Adrenal gland (tissue), 12 donors: Measurements from ENCODE around the gene METTL21C. TPM values are rescaled to one million over a fixed set of nuclear protein-coding genes. Genes with fewer than 3 reads are reported as not detected.

Experiments
- DNase-seq, 7 donors: peaks; one replicate each; pipeline ENCODE4 v3.0.0-alpha.2; 2019 to 2020
- H3K27ac ChIP-seq, 5 donors: fragments of 200-600 bp; sonication (generic) in 4 of 5; 1 replicate in 3 of 5; 2 replicates in 2 of 5; pipeline versions ENCODE4 v1.5.1 to v1.8.0; 2016 to 2020; ENCODE audit warnings: mild to moderate bottlenecking in 1 of 5
- H3K27me3 ChIP-seq: fragments of 200-600 bp; 2 replicates; pipeline ENCODE4 v1.8.0; 2021
- H3K36me3 ChIP-seq, 2 donors: fragments of 200-600 bp; replicated peaks in 1 of 2; 1 replicate in 1 of 2; 2 replicates in 1 of 2; pipeline versions ENCODE4 v1.5.1 to v1.8.0; 2018 to 2022
- H3K4me1 ChIP-seq, 2 donors: fragments of 200-600 bp; replicated peaks in 1 of 2; 1 replicate in 1 of 2; 2 replicates in 1 of 2; pipeline versions ENCODE4 v1.5.1 to v1.8.0; 2018 to 2021
- H3K4me3 ChIP-seq, 4 donors: fragments of 200-600 bp; sonication (generic) in 3 of 4; one replicate each; pipeline ENCODE4 v1.5.1; 2016 to 2018
- H3K9me3 ChIP-seq, 3 donors: fragments of 200-600 bp; sonication (generic) in 1 of 3; replicated peaks in 1 of 3; 1 replicate in 2 of 3; 2 replicates in 1 of 3; pipeline versions ENCODE4 v1.5.1 to v1.8.0; 2016 to 2021
- POLR2A ChIP-seq, 2 donors: fragments of 450-650 bp; IDR thresholded peaks; one replicate each; pipeline ENCODE4 v1.6.1; 2017; ENCODE audit warnings: antibody characterized with exemption in 2 of 2, mild to moderate bottlenecking in 2 of 2, moderate library complexity in 1 of 2
- WGBS, 4 donors: extraction: QIAGEN DNeasy Blood & Tissue Kit in 2 of 4; methylation state at CpG; one replicate each; pipeline versions ENCODE4 v1.1.5 to v1.1.7; 2013 to 2017; 5-methylcytosine and 5-hydroxymethylcytosine counted together
- intact Hi-C, 2 donors: fragments of 100-400 bp; cut with DNase I; formaldehyde crosslinking; loops; one replicate each; pipeline versions ENCODE4 v1.14.1 to v1.15.0; 2022 to 2023
- polyA plus RNA-seq, 3 donors: library from polyadenylated mRNA; stranded (reverse); fragments of 200-250 nt in 2 of 3; fragments of 350-450 nt in 1 of 3; fragmentation: Illumina TruSeq in 1 of 3; extraction: RNeasy Lipid Tissue Mini Kit (QIAGEN cat#74804) in 1 of 3; gene quantifications; one replicate each; pipeline ENCODE4 v1.2.3, GENCODE V29; 2013 to 2014
- total RNA-seq, 9 donors: library from RNA; depleted of rRNA in 4 of 9; stranded (reverse); fragments of >200 nt in 4 of 9; fragments of 120-200 nt in 1 of 9; fragmentation: NEBNext Ultra II Directional in 1 of 9; extraction: Animal tissue kit (Norgen Biotek cat#: 25700) in 1 of 9; gene quantifications; one replicate each; pipeline versions ENCODE4 v1.1.0 to v1.2.4, GENCODE V29; 2013 to 2023
- TF ChIP-seq, protein P1 (sequence below), 6 experiments: fragments of 450-650 bp in 4 of 6; fragments of 200-600 bp in 2 of 6; sonication (generic) in 1 of 6; IDR thresholded peaks; 1 replicate in 5 of 6; 2 replicates in 1 of 6; pipeline versions ENCODE4 v1.5.1 to v1.8.0; 2016 to 2021; ENCODE audit warnings: antibody characterized with exemption in 6 of 6, mild to moderate bottlenecking in 2 of 6, moderate library complexity in 1 of 6
- donor health status: healthy with polysubstance abuse.
- donor health status: Bipolar disorder and iron deficiency.
- donor health status: DM: yes; HTN: yes; CAD: no.
- donor health status: DM: no; HTN: no; CAD: no.
- donor health status: DM: no; HTN: no; CAD: no.
- donor health status: DM: yes; HTN: yes; CAD: no.

The METTL21C gene
- total and polyA plus RNA-seq, 12 donors, result not detected

- no peaks in the 10 kb centered on the region for H3K9me3 ChIP-seq
- intact Hi-C loops, result no loop called here
- H3K27ac ChIP-seq, result no peak overlapping the region
- no peaks in the 10 kb centered on the region for H3K4me1 ChIP-seq
- H3K27me3 ChIP-seq, result no peaks in the 10 kb centered on the region
- WGBS, 4 donors, result 71 to 79% (median 76%) methylated on average over 3 of the region's 3 CpGs
- no peak overlapping the region for H3K4me3 ChIP-seq
- no peak for TF ChIP-seq POLR2A (IDR thresholded peaks at IDR 0.05)
- DNase-seq, result no peak
- H3K36me3 ChIP-seq, result peaks cover 0 to 16% of the 10 kb centered on the region in 2 donors
These were observed 12.1 kb downstream of the METTL21C start for GRCh38 chr13:102682727-102683126.

GRCh38 chr13:102682211-102682610 lies 12.6 kb downstream of the METTL21C start:
- no peak for TF ChIP-seq POLR2A (IDR thresholded peaks at IDR 0.05)
- TF ChIP-seq, protein P1, sequence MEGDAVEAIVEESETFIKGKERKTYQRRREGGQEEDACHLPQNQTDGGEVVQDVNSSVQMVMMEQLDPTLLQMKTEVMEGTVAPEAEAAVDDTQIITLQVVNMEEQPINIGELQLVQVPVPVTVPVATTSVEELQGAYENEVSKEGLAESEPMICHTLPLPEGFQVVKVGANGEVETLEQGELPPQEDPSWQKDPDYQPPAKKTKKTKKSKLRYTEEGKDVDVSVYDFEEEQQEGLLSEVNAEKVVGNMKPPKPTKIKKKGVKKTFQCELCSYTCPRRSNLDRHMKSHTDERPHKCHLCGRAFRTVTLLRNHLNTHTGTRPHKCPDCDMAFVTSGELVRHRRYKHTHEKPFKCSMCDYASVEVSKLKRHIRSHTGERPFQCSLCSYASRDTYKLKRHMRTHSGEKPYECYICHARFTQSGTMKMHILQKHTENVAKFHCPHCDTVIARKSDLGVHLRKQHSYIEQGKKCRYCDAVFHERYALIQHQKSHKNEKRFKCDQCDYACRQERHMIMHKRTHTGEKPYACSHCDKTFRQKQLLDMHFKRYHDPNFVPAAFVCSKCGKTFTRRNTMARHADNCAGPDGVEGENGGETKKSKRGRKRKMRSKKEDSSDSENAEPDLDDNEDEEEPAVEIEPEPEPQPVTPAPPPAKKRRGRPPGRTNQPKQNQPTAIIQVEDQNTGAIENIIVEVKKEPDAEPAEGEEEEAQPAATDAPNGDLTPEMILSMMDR (IDR thresholded peaks at IDR 0.05), result no peak
- Histone ChIP-seq H3K27ac (no peak overlapping the region), H3K4me1 (no peaks in the 10 kb centered on the region), H3K4me3 (no peak overlapping the region), H3K36me3 (peaks cover 0 to 20% of the 10 kb centered on the region in 2 donors), H3K27me3 (no peaks in the 10 kb centered on the region), H3K9me3 (no peaks in the 10 kb centered on the region)
- no peak for DNase-seq
- intact Hi-C loops, result no loop called here
- 69 to 76% (median 75%) methylated on average over 4 of the region's 4 CpGs for WGBS, 4 donors

DNA sequence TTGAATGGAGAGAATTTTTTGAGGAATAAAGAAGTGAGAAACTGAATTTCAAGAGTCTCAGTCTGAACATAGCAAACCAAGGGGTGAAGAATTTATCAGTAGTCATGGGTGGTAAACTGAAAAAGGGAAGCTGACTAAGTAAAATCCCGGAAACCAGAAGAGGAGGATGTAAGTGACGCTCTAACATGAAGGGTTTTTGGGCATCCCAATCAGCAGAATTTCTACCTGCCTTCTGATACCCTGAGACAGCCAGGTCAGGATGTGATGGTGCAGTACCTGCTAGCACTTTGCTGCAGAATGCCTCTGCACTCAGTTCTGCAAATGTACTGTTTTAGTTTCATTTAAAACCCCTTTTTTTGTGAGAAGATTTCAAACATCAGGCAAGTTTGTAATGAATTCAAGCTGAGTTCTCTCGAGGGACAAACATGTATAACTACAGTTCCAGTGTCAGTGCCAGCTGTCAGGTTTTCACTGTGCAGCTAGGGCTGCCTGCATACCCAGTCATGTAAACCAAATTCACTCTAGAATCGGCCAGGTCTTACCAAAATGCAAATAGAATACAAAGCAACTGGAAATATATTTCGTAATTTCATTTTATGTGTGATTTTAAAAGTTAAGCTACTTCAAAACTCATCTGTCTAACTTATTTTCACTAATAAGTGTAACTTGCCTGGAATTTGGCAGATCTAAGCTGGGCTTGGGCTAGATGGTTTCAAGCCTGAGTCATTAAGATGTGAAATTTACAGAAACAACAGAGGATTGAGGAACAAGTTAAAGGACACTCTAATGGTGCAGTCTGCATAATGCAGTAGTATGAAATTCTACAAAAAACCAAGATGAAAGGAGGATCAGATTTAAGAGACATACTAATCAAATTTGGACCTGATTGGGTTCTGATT lies 13.8 kb downstream of the METTL21C start:
- intact Hi-C loops, result no loop called here
- WGBS, 4 donors, result 82 to 86% (median 84%) methylated on average over 5 of the region's 5 CpGs
- no peak overlapping the region for H3K27ac ChIP-seq
- H3K9me3 ChIP-seq, result no peaks in the 10 kb centered on the region
- peaks cover 0 to 31% of the 10 kb centered on the region in 2 donors for H3K36me3 ChIP-seq
- no peaks in the 10 kb centered on the region for H3K27me3 ChIP-seq
- no peak for DNase-seq
- no peak for TF ChIP-seq POLR2A (IDR thresholded peaks at IDR 0.05)
- TF ChIP-seq, protein P1 (IDR thresholded peaks at IDR 0.05), result no peak
- H3K4me3 ChIP-seq, result no peak overlapping the region
- H3K4me1 ChIP-seq, result no peaks in the 10 kb centered on the region

- TF ChIP-seq, protein P1 (IDR thresholded peaks at IDR 0.05), result no peak
- no peak for TF ChIP-seq POLR2A (IDR thresholded peaks at IDR 0.05)
- intact Hi-C loops, result no loop called here
- DNase-seq, result no peak
- no peaks in the 10 kb centered on the region for H3K27me3 ChIP-seq
- H3K36me3 ChIP-seq, result peaks cover 0 to 35% of the 10 kb centered on the region in 2 donors
- H3K9me3 ChIP-seq, result no peaks in the 10 kb centered on the region
- H3K4me3 ChIP-seq, result no peak overlapping the region
- 64 to 93% (median 81%) methylated on average over 4 of the region's 4 CpGs for WGBS, 4 donors
- H3K27ac ChIP-seq, result no peak overlapping the region
- no peaks in the 10 kb centered on the region for H3K4me1 ChIP-seq
These were observed 14.6 kb downstream of the METTL21C start for GRCh38 chr13:102680133-102680717.
